ENCODE measurements around the gene FBXL22.
A peak's percentile ranks its signal among the peaks of the same experiment; 100 is the strongest.

Gene FBXL22

DNA sequence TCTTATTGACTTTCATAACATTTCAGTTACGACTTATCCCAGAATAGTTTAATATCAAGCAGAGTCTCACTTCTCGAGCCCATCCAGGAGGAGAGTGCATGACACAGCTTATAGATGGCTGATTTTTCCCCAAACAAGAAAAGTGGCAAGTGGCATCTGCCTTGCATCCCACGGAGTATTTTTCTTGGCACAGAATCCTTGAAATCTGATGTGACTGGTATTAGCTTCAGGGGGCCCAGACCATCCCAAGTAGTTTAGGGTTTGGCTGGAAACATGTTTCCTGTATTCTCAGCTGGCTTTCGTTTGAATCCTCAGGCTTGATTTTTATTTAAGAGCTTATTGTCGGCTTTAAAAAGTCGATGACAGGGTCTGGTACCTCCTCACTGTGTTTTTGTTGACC lies 20.7 kb upstream of the FBXL22 start:
- CTCF ChIA-PET: interaction anchor here (0.7 kb wide), 1 partner anchor 54 kb away, joined by 3 read pairs; no protein-coding TSS in a partner anchor
- Histone ChIP-seq H3K4me1 (ENCODE audit: control insufficient read depth, insufficient read depth, low read length) (peaks cover 9% of the 10 kb centered on the region; the same call in 1 of the 2 replicates), H3K36me3 (ENCODE audit: control insufficient read depth in 2 of 2, insufficient read depth in 1 of 2, low read length in 2 of 2) (peaks cover 4 to 29% of the 10 kb centered on the region in 2 experiments), H3K27ac (ENCODE audit: extremely low read depth, low read depth, low read length) (no peak overlapping the region), H3K4me3 (ENCODE audit: low read depth, low read length) (no peak overlapping the region), H3K9me3 (ENCODE audit: control insufficient read depth, insufficient read depth, low read depth, low read length) (no peaks in the 10 kb centered on the region)
- TF ChIP-seq ZNF571 (tag by site-specific recombination; IDR thresholded peaks at IDR 0.05): no peak
- no peak for TF ChIP-seq MYNN (tag by site-specific recombination; IDR thresholded peaks at IDR 0.05; ENCODE audit: borderline replicate concordance)
- TF ChIP-seq OSR2 (tag by site-specific recombination; IDR thresholded peaks at IDR 0.05): no peak
- TF ChIP-seq ZFHX2 (tag by site-specific recombination; conservative IDR thresholded peaks at IDR 0.05): 0 out of 2 replicates have a peak, but pooled peaks have one; percentile 6
- TF ChIP-seq, protein P1, sequence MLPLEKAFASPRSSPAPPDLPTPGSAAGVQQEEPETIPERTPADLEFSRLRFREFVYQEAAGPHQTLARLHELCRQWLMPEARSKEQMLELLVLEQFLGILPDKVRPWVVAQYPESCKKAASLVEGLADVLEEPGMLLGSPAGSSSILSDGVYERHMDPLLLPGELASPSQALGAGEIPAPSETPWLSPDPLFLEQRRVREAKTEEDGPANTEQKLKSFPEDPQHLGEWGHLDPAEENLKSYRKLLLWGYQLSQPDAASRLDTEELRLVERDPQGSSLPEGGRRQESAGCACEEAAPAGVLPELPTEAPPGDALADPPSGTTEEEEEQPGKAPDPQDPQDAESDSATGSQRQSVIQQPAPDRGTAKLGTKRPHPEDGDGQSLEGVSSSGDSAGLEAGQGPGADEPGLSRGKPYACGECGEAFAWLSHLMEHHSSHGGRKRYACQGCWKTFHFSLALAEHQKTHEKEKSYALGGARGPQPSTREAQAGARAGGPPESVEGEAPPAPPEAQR (tag by site-specific recombination; IDR thresholded peaks at IDR 0.05): no peak
- TF ChIP-seq, protein P2, sequence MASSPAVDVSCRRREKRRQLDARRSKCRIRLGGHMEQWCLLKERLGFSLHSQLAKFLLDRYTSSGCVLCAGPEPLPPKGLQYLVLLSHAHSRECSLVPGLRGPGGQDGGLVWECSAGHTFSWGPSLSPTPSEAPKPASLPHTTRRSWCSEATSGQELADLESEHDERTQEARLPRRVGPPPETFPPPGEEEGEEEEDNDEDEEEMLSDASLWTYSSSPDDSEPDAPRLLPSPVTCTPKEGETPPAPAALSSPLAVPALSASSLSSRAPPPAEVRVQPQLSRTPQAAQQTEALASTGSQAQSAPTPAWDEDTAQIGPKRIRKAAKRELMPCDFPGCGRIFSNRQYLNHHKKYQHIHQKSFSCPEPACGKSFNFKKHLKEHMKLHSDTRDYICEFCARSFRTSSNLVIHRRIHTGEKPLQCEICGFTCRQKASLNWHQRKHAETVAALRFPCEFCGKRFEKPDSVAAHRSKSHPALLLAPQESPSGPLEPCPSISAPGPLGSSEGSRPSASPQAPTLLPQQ (tag by site-specific recombination; IDR thresholded peaks at IDR 0.05): 0 out of 2 replicates have a peak, but pooled peaks have one; percentile 32
- TF ChIP-seq SP2 (tag by site-specific recombination; IDR thresholded peaks at IDR 0.05): no peak
- no peak for TF ChIP-seq ZNF830 (tag by site-specific recombination; IDR thresholded peaks at IDR 0.05; ENCODE audit: low read depth)
- no peak for TF ChIP-seq ZNF350 (tag by site-specific recombination; IDR thresholded peaks at IDR 0.05)
- no peak for TF ChIP-seq ZNF792 (tag by site-specific recombination; IDR thresholded peaks at IDR 0.05)
- POLR2A ChIA-PET: no interaction called here

DNA sequence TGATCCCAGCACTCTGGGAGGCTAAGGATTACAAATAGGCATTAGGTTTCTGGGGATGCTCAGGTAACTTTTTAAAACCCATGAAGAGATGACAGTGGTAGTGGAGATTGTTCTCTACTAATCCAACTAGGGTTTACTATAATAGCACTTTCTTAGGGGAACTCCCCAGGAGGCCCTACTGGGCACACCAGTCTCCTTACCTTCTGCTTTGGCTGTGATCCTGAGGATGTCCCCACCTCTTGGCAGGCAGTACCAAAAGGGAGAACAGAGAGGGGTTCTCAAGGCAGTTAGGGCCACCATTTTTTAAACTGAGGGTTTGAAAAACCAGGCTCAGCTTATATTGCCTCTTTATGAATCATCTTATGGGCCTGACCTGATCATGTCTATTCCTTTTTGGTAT lies 15.0 kb upstream of the FBXL22 start:
- Histone ChIP-seq H3K27ac (ENCODE audit: extremely low read depth, low read depth, low read length) (no peak overlapping the region), H3K4me3 (ENCODE audit: low read depth, low read length) (no peak overlapping the region), H3K4me1 (ENCODE audit: control insufficient read depth, insufficient read depth, low read length) (no peaks in the 10 kb centered on the region), H3K36me3 (ENCODE audit: control insufficient read depth in 2 of 2, insufficient read depth in 1 of 2, low read length in 2 of 2) (peaks cover 4 to 6% of the 10 kb centered on the region in 2 experiments), H3K9me3 (ENCODE audit: control insufficient read depth, insufficient read depth, low read depth, low read length) (no peaks in the 10 kb centered on the region)
- CTCF ChIA-PET: no interaction called here
- TF ChIP-seq, protein P3, sequence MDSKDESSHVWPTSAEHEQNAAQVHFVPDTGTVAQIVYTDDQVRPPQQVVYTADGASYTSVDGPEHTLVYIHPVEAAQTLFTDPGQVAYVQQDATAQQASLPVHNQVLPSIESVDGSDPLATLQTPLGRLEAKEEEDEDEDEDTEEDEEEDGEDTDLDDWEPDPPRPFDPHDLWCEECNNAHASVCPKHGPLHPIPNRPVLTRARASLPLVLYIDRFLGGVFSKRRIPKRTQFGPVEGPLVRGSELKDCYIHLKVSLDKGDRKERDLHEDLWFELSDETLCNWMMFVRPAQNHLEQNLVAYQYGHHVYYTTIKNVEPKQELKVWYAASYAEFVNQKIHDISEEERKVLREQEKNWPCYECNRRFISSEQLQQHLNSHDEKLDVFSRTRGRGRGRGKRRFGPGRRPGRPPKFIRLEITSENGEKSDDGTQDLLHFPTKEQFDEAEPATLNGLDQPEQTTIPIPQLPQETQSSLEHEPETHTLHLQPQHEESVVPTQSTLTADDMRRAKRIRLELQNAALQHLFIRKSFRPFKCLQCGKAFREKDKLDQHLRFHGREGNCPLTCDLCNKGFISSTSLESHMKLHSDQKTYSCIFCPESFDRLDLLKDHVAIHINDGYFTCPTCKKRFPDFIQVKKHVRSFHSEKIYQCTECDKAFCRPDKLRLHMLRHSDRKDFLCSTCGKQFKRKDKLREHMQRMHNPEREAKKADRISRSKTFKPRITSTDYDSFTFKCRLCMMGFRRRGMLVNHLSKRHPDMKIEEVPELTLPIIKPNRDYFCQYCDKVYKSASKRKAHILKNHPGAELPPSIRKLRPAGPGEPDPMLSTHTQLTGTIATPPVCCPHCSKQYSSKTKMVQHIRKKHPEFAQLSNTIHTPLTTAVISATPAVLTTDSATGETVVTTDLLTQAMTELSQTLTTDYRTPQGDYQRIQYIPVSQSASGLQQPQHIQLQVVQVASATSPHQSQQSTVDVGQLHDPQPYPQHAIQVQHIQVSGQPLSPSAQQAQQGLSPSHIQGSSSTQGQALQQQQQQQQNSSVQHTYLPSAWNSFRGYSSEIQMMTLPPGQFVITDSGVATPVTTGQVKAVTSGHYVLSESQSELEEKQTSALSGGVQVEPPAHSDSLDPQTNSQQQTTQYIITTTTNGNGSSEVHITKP (tag by site-specific recombination; IDR thresholded peaks at IDR 0.05): peak; percentile 61
- TF ChIP-seq, protein P4, sequence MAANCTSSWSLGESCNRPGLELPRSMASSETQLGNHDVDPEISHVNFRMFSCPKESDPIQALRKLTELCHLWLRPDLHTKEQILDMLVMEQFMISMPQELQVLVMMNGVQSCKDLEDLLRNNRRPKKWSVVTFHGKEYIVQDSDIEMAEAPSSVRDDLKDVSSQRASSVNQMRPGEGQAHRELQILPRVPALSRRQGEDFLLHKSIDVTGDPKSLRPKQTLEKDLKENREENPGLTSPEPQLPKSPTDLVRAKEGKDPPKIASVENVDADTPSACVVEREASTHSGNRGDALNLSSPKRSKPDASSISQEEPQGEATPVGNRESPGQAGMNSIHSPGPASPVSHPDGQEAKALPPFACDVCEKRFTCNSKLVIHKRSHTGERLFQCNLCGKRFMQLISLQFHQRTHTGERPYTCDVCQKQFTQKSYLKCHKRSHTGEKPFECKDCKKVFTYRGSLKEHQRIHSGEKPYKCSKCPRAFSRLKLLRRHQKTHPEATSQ (tag by site-specific recombination; IDR thresholded peaks at IDR 0.05): no peak
- no peak for TF ChIP-seq GLI2 (tag by site-specific recombination; IDR thresholded peaks at IDR 0.05; ENCODE audit: borderline replicate concordance, low read depth)
- POLR2A ChIA-PET: no interaction called here
